Measurements from ENCODE around the gene THSD4.

The THSD4 gene

GRCh38 chr15:71333839-71334238 is 218.6 kb downstream of the THSD4 start:
- DNase-seq, result no peak

GRCh38 chr15:71334434-71334833 is 219.2 kb downstream of the THSD4 start:
- no peak for DNase-seq

GRCh38 chr15:71334873-71335272 is 219.6 kb downstream of the THSD4 start:
- DNase-seq, result no peak

GRCh38 chr15:71335591-71335990 is 220.3 kb downstream of the THSD4 start:
- DNase-seq, result no peak

GRCh38 chr15:71336671-71337070 is 221.4 kb downstream of the THSD4 start:
- no peak for DNase-seq

- no peak for DNase-seq
These were observed 222.1 kb downstream of the THSD4 start for GRCh38 chr15:71337197-71337845.

GRCh38 chr15:71338265-71338664 is 223.0 kb downstream of the THSD4 start:
- no peak for DNase-seq

GRCh38 chr15:71338827-71339542 is 223.7 kb downstream of the THSD4 start:
- no peak for DNase-seq

GRCh38 chr15:71341811-71342550 is 226.7 kb downstream of the THSD4 start:
- DNase-seq, result no peak

- no peak for DNase-seq
These were observed 227.4 kb downstream of the THSD4 start for GRCh38 chr15:71342658-71343057.

GRCh38 chr15:71344316-71344715 is 229.0 kb downstream of the THSD4 start:
- DNase-seq, result no peak

- DNase-seq, result no peak
These were observed 229.9 kb downstream of the THSD4 start for GRCh38 chr15:71345186-71345585.

- DNase-seq, result no peak
These were observed 231.2 kb downstream of the THSD4 start for GRCh38 chr15:71346464-71346863.

GRCh38 chr15:71348597-71348996 is 233.3 kb downstream of the THSD4 start:
- no peak for DNase-seq

- DNase-seq, result no peak
These were observed 234.1 kb downstream of the THSD4 start for GRCh38 chr15:71349336-71349735.

GRCh38 chr15:71349736-71350526 is 234.7 kb downstream of the THSD4 start:
- DNase-seq, result no peak

- no peak for DNase-seq
These were observed 235.5 kb downstream of the THSD4 start for GRCh38 chr15:71350622-71351378.

- no peak for DNase-seq
These were observed 236.9 kb downstream of the THSD4 start for GRCh38 chr15:71352125-71352524.

GRCh38 chr15:71352765-71353164 is 237.5 kb downstream of the THSD4 start:
- no peak for DNase-seq

- no peak for DNase-seq
These were observed 237.9 kb downstream of the THSD4 start for GRCh38 chr15:71353171-71353570.

GRCh38 chr15:71355268-71355667 is 240.0 kb downstream of the THSD4 start:
- no peak for DNase-seq

GRCh38 chr15:71357321-71357732 is 242.1 kb downstream of the THSD4 start:
- no peak for DNase-seq
